CD1c-positive myeloid dendritic cell (primary cell): ENCODE data around the gene RNF150.
"Not testable (repeated sequence)": the region's sequence is repeated elsewhere in the genome, so short reads cannot be mapped to it uniquely, and the experiment has no call there.

ENCODE experiments used
- DNase-seq: peaks from one replicate; pipeline ENCODE4 v3.0.0-alpha.2; 2016; ENCODE audit errors: extremely low spot score

Gene RNF150

GRCh38 chr4:141133146-141133998, at the start of gene RNF150:
Gene RNF150, minus strand, starts transcription at chr4:141133469.
- DNase-seq = peak; percentile 48

GRCh38 chr4:141180991-141181761, 47.9 kb upstream of the RNF150 start:
- no peak for DNase-seq

- DNase-seq = no peak
Measured at GRCh38 chr4:141179474-141180373, 46.5 kb upstream of the RNF150 start.

GRCh38 chr4:141177171-141177570, 43.9 kb upstream of the RNF150 start:
- DNase-seq = no peak

- no peak for DNase-seq
Measured at GRCh38 chr4:141174457-141174856, 41.2 kb upstream of the RNF150 start.

GRCh38 chr4:141170671-141171070, 37.4 kb upstream of the RNF150 start:
- DNase-seq = no peak

GRCh38 chr4:141169391-141169790, 36.1 kb upstream of the RNF150 start:
- DNase-seq = no peak

- not testable (repeated sequence) for DNase-seq
Measured at GRCh38 chr4:141165001-141165400, 31.7 kb upstream of the RNF150 start.

GRCh38 chr4:141159027-141159426, 25.8 kb upstream of the RNF150 start:
- DNase-seq = no peak

GRCh38 chr4:141158219-141158618, 24.9 kb upstream of the RNF150 start:
- peak; percentile 47 for DNase-seq

GRCh38 chr4:141155586-141155985, 22.3 kb upstream of the RNF150 start:
- DNase-seq = no peak

- DNase-seq = no peak
Measured at GRCh38 chr4:141154725-141155124, 21.5 kb upstream of the RNF150 start.

- DNase-seq = no peak
Measured at GRCh38 chr4:141153751-141154510, 20.7 kb upstream of the RNF150 start.

- no peak for DNase-seq
Measured at GRCh38 chr4:141144207-141144606, 10.9 kb upstream of the RNF150 start.

GRCh38 chr4:141142423-141142822, 9.2 kb upstream of the RNF150 start:
- DNase-seq = no peak

GRCh38 chr4:141140391-141141200, 7.3 kb upstream of the RNF150 start:
- no peak for DNase-seq

- no peak for DNase-seq
Measured at GRCh38 chr4:141133999-141134995, 1.0 kb upstream of the RNF150 start.

- no peak for DNase-seq
Measured at GRCh38 chr4:141132709-141133145, 542 bp downstream of the RNF150 start.
